ENCODE results near the gene ACBD6.

GRCh38 chr1:180497826-180498225 lies 4.6 kb downstream of the ACBD6 start:
- no peak for TF ChIP-seq CTCF (IDR thresholded peaks at IDR 0.05; ENCODE audit: low read depth, low read length, poor library complexity, severe bottlenecking)
- no peak for TF ChIP-seq EZH2phosphoT487 (IDR thresholded peaks at IDR 0.05; ENCODE audit: borderline replicate concordance, low read length)

Measured in DOHH2 (cell line).